Measurements from ENCODE around the gene NMRK2.

DNA sequence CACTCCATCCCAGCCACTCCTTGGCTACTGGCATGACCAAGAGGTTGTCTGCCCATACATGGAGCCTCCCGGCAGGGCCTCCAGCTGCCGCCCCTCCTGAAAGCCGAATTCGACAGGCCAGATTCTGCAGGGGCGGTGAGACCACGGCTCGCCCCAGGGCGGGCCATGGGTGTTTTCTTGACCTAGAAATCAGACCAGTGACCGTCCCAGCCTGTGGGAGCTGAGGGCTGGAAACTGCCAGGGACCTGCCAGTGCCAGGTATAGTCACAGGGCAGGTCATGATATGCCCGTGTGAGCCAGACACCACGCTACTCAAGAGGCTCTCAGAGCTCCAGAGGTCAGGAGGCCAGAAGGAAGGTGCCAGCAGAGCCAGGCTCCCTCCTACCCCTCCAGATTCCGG, 21.2 kb downstream of the NMRK2 start:
- no peak for TF ChIP-seq CTCF (IDR thresholded peaks at IDR 0.05; ENCODE audit: low read depth, low read length, missing input control)
- no peak for TF ChIP-seq RXRA (IDR thresholded peaks at IDR 0.05)
- no peak for TF ChIP-seq GABPA (IDR thresholded peaks at IDR 0.05 in 1 of 2, conservative IDR thresholded peaks at IDR 0.05 in 1 of 2)
- TF ChIP-seq, protein P1, sequence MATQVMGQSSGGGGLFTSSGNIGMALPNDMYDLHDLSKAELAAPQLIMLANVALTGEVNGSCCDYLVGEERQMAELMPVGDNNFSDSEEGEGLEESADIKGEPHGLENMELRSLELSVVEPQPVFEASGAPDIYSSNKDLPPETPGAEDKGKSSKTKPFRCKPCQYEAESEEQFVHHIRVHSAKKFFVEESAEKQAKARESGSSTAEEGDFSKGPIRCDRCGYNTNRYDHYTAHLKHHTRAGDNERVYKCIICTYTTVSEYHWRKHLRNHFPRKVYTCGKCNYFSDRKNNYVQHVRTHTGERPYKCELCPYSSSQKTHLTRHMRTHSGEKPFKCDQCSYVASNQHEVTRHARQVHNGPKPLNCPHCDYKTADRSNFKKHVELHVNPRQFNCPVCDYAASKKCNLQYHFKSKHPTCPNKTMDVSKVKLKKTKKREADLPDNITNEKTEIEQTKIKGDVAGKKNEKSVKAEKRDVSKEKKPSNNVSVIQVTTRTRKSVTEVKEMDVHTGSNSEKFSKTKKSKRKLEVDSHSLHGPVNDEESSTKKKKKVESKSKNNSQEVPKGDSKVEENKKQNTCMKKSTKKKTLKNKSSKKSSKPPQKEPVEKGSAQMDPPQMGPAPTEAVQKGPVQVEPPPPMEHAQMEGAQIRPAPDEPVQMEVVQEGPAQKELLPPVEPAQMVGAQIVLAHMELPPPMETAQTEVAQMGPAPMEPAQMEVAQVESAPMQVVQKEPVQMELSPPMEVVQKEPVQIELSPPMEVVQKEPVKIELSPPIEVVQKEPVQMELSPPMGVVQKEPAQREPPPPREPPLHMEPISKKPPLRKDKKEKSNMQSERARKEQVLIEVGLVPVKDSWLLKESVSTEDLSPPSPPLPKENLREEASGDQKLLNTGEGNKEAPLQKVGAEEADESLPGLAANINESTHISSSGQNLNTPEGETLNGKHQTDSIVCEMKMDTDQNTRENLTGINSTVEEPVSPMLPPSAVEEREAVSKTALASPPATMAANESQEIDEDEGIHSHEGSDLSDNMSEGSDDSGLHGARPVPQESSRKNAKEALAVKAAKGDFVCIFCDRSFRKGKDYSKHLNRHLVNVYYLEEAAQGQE (IDR thresholded peaks at IDR 0.05) = no peak
- TF ChIP-seq, protein P2, sequence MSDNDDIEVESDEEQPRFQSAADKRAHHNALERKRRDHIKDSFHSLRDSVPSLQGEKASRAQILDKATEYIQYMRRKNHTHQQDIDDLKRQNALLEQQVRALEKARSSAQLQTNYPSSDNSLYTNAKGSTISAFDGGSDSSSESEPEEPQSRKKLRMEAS (IDR thresholded peaks at IDR 0.05) = no peak
- no peak for TF ChIP-seq TAF1 (conservative IDR thresholded peaks at IDR 0.05)
- no peak for TF ChIP-seq YY1 (IDR thresholded peaks at IDR 0.05)
- TF ChIP-seq HNF4G (IDR thresholded peaks at IDR 0.05) = no peak

Data from liver (tissue), 3 donors.